ENCODE data around the gene APAF1.

The APAF1 gene

DNA sequence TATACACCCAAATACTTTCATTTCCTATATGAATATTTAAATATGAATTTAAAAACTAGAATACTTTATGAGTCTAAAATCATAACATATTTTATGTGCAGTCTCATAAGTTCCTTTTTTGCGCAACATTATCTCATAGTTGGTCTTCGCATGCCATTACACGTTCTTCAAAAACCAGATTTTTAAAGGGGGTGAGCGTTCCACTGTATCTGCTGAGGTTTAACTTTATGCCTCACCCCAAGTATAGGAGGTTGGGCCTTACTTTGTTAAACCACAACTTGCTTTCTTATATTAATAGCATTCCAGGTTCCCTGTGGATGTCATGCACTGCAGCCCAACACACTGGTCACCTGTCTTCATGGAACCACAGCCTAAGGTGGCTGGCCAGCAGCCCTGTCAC lies 118.6 kb downstream of the APAF1 start:
- ChIA-PET CTCF (no interaction called here), POLR2A (ENCODE audit: low non-redundant PET) (no interaction called here)
- TF ChIP-seq, protein P1, sequence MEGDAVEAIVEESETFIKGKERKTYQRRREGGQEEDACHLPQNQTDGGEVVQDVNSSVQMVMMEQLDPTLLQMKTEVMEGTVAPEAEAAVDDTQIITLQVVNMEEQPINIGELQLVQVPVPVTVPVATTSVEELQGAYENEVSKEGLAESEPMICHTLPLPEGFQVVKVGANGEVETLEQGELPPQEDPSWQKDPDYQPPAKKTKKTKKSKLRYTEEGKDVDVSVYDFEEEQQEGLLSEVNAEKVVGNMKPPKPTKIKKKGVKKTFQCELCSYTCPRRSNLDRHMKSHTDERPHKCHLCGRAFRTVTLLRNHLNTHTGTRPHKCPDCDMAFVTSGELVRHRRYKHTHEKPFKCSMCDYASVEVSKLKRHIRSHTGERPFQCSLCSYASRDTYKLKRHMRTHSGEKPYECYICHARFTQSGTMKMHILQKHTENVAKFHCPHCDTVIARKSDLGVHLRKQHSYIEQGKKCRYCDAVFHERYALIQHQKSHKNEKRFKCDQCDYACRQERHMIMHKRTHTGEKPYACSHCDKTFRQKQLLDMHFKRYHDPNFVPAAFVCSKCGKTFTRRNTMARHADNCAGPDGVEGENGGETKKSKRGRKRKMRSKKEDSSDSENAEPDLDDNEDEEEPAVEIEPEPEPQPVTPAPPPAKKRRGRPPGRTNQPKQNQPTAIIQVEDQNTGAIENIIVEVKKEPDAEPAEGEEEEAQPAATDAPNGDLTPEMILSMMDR (conservative IDR thresholded peaks at IDR 0.05; ENCODE audit: low read depth), result no peak
- H3K27ac ChIP-seq, result no peak overlapping the region
- no peak for DNase-seq (ENCODE audit: low spot score)

DNA sequence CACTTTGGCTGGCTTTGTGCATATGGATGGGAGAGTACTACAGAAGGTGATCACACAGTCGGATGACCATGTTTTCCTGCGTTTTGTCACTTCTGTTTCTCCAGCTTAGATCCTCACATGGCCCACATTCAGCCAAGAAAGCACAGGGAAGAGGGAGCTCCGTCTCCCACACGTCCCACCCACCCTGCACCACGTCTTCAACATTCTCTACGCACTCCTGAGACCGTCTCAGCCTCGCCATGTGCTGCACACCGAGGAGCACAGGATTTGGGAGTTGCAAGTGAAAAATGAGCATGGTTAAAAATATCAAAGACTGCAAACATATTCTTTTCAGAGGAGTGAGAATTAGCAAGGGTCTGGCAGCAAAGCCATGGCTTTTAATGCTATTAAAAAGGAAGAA lies 122.2 kb downstream of the APAF1 start:
- TF ChIP-seq, protein P1 (conservative IDR thresholded peaks at IDR 0.05; ENCODE audit: low read depth), result no peak
- POLR2A ChIA-PET (ENCODE audit: low non-redundant PET), result no interaction called here
- no peak overlapping the region for H3K27ac ChIP-seq
- CTCF ChIA-PET, result no interaction called here
- DNase-seq (ENCODE audit: low spot score), result no peak

DNA sequence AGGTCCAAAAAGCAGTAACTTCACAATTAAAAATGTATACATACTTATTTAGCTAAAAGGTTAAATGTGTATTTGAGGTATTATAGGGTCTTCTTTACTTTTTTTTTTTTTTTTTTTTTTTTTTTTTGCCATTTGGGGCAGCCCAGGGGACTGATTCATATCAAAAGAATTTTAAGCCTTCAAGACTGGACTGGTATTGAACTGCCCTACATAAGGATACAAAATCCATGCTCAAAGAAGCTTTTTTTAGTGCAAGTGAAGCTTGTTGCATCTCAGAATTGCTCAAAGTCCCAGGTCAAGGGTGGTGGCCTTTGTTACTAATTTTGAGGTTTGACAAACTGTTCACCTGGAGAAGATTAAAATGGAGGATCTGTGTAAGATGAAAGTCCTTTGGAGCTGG lies 124.0 kb downstream of the APAF1 start:
- POLR2A ChIA-PET (ENCODE audit: low non-redundant PET), result interaction anchor here (0.5 kb wide), 1 partner anchor 12 kb away, joined by 3 read pairs; no protein-coding TSS in a partner anchor
- H3K27ac ChIP-seq, result no peak overlapping the region
- no peak for DNase-seq (ENCODE audit: low spot score)
- CTCF ChIA-PET, result interaction anchor here (0.6 kb wide), 3 partner anchors 186 to 1264 kb away, joined by 3 to 6 read pairs (median 3); no protein-coding TSS in a partner anchor
- TF ChIP-seq, protein P1 (conservative IDR thresholded peaks at IDR 0.05; ENCODE audit: low read depth), result no peak

DNA sequence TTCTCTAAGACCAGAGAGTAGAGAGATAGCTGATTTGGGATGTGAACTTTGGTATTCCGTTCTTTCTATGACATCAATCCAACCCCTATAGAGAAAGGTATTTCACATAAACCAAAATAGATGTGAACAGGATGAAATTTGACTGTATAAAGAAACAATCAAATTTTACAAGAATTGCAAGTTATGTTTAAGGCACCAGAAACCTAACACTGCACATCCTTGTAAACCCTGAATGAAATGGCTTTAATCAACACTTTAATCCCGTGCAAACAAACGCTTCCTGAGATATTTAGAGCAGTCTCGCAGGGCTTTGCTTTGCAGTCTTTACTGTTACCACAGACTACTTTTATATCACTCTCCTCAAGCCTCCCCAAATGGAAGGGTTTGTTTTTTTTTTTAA lies 125.1 kb downstream of the APAF1 start:
- TF ChIP-seq, protein P1 (conservative IDR thresholded peaks at IDR 0.05; ENCODE audit: low read depth), result no peak
- CTCF ChIA-PET, result no interaction called here
- H3K27ac ChIP-seq, result no peak overlapping the region
- POLR2A ChIA-PET (ENCODE audit: low non-redundant PET), result no interaction called here
- DNase-seq (ENCODE audit: low spot score), result no peak

DNA sequence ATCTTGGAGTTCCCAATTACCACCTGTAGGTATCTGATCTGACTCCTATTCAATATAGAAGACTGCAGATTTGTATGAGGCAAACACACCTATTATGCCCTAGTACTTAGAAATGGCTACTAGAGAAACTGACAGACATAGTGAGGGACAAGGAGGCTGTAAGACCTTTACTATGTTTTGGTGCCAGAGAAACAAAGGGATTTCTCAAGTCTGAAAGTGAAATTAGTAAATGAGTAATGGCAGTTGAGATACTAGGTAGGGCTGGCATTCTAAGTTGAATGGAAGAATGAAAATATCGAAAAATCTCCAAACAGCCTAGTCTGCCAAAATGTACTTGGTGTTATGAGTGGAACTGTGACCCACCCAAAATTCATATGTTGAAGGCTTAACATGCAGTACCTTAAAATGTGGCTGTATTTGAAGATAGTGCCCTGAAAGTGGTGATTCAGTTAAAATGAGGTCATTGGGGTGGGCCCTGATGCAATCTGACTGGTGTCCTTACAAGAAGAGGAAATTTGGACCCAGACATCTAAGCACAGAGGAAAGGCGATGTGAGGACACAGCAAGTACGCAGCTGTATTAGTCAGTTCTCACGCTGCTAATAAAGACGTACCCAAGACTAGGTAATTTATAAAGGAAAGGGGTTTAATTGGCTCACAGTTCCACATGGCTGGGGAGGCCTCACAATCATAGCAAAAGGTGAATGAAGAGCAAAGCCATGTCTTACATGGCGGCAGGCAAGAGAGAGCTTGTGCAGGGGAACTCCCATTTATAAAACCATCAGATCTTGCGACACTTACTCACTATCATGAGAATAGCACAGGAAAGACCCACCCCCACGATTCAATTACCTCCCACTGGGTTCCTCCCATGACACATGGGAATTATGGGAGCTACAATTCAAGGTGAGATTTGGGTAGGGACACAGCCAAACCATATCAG lies 127.0 kb downstream of the APAF1 start:
- no peak for DNase-seq (ENCODE audit: low spot score)
- ChIA-PET CTCF (no interaction called here), POLR2A (ENCODE audit: low non-redundant PET) (no interaction called here)
- no peak overlapping the region for H3K27ac ChIP-seq
- TF ChIP-seq, protein P1 (conservative IDR thresholded peaks at IDR 0.05; ENCODE audit: low read depth), result no peak

DNA sequence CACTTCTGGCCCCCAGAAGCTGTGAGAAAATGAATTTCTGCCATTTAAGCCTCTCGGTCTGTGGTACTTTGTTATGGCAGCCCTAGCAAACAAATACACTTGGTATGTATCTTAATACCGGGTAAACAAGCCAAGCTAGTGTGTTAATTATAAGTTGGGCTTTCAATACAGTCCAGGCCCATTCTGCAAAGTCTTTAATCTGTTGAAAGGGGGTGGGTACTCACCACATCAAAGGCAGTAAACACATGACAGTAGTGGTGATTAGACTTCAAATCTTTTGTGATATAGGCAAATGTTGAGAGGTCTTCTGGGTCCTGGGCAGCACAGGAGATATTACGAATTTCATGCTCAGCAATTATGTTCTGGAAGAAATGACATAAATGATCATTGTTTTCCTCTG lies 127.7 kb downstream of the APAF1 start:
- POLR2A ChIA-PET (ENCODE audit: low non-redundant PET), result no interaction called here
- H3K27ac ChIP-seq, result no peak overlapping the region
- TF ChIP-seq, protein P1 (conservative IDR thresholded peaks at IDR 0.05; ENCODE audit: low read depth), result no peak
- DNase-seq (ENCODE audit: low spot score), result no peak
- CTCF ChIA-PET, result no interaction called here

All from RWPE1 (cell line).